ENCODE data around the gene CHERP. TPM values are rescaled to one million over a fixed set of nuclear protein-coding genes. Genes with fewer than 3 reads are reported as not detected.

The CHERP gene
- total and polyA plus RNA-seq, 2 of the 13 experiments (the other 11 are each of a cell fraction or from before 2014, with no cell fraction given): 4.3 to 5.4 TPM

DNA sequence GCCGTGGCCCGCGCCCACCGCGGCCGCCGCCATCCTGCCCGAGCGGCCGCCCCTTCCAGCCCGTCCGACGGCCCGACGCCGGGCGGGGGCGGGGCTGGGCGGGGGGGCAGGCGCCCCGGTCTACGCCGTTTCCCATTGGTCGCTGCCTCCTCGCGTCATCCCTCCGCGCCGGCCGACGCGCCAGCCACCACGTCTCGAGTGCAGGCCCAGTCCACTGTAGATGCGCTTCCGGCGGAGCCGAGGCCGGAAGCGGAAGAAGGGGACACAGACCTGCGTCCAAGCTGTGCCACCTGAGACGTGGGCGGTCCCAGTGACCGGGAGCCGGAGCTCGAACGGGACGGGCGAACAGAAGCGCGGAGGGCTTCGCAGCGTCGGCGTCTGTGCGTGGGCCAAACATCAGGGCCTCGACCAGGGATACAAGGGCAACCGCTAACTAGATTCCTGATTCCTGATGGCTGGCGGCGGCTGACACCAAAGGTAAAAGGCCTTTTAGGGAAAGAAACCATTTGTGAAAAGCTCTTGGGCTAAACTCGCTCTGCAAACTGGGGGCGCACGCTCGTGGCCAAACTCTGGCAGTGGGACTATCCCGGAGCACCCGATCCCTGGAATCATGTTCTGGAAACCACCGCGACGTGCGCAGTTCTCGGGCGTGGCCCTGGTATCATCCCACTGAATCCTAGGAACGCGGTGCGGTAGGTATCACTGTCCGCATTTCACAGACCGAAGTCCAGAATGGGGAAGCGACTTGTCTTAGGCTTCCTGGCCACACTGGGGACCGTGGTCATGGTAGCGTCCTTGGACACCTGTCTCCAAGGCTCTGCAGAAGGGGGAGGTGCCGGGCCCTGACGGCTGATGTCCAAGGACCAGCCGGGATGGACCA, 30.3 kb upstream of the CHERP start, which contains the start of gene SLC35E1 (continued):
- TF ChIP-seq, protein P1, sequence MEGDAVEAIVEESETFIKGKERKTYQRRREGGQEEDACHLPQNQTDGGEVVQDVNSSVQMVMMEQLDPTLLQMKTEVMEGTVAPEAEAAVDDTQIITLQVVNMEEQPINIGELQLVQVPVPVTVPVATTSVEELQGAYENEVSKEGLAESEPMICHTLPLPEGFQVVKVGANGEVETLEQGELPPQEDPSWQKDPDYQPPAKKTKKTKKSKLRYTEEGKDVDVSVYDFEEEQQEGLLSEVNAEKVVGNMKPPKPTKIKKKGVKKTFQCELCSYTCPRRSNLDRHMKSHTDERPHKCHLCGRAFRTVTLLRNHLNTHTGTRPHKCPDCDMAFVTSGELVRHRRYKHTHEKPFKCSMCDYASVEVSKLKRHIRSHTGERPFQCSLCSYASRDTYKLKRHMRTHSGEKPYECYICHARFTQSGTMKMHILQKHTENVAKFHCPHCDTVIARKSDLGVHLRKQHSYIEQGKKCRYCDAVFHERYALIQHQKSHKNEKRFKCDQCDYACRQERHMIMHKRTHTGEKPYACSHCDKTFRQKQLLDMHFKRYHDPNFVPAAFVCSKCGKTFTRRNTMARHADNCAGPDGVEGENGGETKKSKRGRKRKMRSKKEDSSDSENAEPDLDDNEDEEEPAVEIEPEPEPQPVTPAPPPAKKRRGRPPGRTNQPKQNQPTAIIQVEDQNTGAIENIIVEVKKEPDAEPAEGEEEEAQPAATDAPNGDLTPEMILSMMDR (CRISPR knock-in tag; IDR thresholded peaks at IDR 0.05): 0 out of 2 replicates have a peak, but pooled peaks have one; percentile 5
- TF ChIP-seq KDM1A (CRISPR knock-in tag; IDR thresholded peaks at IDR 0.05): 0 out of 2 replicates have a peak, but pooled peaks have one; percentile 19
- TF ChIP-seq ISL2 (CRISPR knock-in tag; IDR thresholded peaks at IDR 0.05): no peak; the same call in none of the 2 replicates
- no peak for TF ChIP-seq ESRRA (CRISPR knock-in tag; IDR thresholded peaks at IDR 0.05; ENCODE audit: low read depth)
- no peak for TF ChIP-seq ZNF644 (CRISPR knock-in tag; IDR thresholded peaks at IDR 0.05; ENCODE audit: low read depth)
- no peak for TF ChIP-seq ZNF292 (CRISPR knock-in tag; IDR thresholded peaks at IDR 0.05; ENCODE audit: borderline replicate concordance, low read depth)
- no peak; the same call in 1 of the 2 replicates for TF ChIP-seq CEBPG (CRISPR knock-in tag; IDR thresholded peaks at IDR 0.05)
- TF ChIP-seq, protein P2, sequence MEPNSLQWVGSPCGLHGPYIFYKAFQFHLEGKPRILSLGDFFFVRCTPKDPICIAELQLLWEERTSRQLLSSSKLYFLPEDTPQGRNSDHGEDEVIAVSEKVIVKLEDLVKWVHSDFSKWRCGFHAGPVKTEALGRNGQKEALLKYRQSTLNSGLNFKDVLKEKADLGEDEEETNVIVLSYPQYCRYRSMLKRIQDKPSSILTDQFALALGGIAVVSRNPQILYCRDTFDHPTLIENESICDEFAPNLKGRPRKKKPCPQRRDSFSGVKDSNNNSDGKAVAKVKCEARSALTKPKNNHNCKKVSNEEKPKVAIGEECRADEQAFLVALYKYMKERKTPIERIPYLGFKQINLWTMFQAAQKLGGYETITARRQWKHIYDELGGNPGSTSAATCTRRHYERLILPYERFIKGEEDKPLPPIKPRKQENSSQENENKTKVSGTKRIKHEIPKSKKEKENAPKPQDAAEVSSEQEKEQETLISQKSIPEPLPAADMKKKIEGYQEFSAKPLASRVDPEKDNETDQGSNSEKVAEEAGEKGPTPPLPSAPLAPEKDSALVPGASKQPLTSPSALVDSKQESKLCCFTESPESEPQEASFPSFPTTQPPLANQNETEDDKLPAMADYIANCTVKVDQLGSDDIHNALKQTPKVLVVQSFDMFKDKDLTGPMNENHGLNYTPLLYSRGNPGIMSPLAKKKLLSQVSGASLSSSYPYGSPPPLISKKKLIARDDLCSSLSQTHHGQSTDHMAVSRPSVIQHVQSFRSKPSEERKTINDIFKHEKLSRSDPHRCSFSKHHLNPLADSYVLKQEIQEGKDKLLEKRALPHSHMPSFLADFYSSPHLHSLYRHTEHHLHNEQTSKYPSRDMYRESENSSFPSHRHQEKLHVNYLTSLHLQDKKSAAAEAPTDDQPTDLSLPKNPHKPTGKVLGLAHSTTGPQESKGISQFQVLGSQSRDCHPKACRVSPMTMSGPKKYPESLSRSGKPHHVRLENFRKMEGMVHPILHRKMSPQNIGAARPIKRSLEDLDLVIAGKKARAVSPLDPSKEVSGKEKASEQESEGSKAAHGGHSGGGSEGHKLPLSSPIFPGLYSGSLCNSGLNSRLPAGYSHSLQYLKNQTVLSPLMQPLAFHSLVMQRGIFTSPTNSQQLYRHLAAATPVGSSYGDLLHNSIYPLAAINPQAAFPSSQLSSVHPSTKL (CRISPR knock-in tag; IDR thresholded peaks at IDR 0.05): no peak
- peak; percentile 82 for TF ChIP-seq NFYB (CRISPR knock-in tag; IDR thresholded peaks at IDR 0.05)
- no peak for TF ChIP-seq NR1H2 (CRISPR knock-in tag; IDR thresholded peaks at IDR 0.05; ENCODE audit: borderline replicate concordance, low read depth)
- TF ChIP-seq CSRNP2 (CRISPR knock-in tag; conservative IDR thresholded peaks at IDR 0.05; ENCODE audit: low read depth): 0 out of 2 replicates have a peak, but pooled peaks have one; percentile 13
- no peak for TF ChIP-seq ZNF746 (CRISPR knock-in tag; IDR thresholded peaks at IDR 0.05)
- peak; percentile 79 for TF ChIP-seq MAX (IDR thresholded peaks at IDR 0.05)
- no peak for TF ChIP-seq CHD4 (IDR thresholded peaks at IDR 0.05; ENCODE audit: borderline replicate concordance, low read length)
- TF ChIP-seq KAT7 (CRISPR knock-in tag; IDR thresholded peaks at IDR 0.05; ENCODE audit: borderline replicate concordance): no peak; the same call in 1 of the 2 replicates
- TF ChIP-seq SMC3 (IDR thresholded peaks at IDR 0.05; ENCODE audit: low read length): no peak
- TF ChIP-seq DR1 (CRISPR knock-in tag; IDR thresholded peaks at IDR 0.05): peak; percentile 32; the same call in 1 of the 2 replicates
- peak; percentile 92; the same call in 1 of the 2 replicates for TF ChIP-seq ZNF598 (CRISPR knock-in tag; IDR thresholded peaks at IDR 0.05; ENCODE audit: borderline replicate concordance)
- TF ChIP-seq ZKSCAN5 (CRISPR knock-in tag; IDR thresholded peaks at IDR 0.05): no peak
- peak; percentile 41; the same call in 1 of the 2 replicates for TF ChIP-seq ETS1 (CRISPR knock-in tag; IDR thresholded peaks at IDR 0.05)
- no peak for TF ChIP-seq ZNF674 (CRISPR knock-in tag; IDR thresholded peaks at IDR 0.05; ENCODE audit: low read depth)

Data from HepG2 (cell line).